GM15510 (cell line): ENCODE data around the gene NDUFS2.

ENCODE experiments used
- POLR2A ChIP-seq: IDR thresholded peaks from 3 replicates; pipeline ENCODE4 v1.6.1; 2011; ENCODE audit warnings: borderline replicate concordance; ENCODE audit not compliant: insufficient read length; ENCODE audit errors: extremely low read depth

NDUFS2 gene

GRCh38 chr1:161179698-161180097, 22.5 kb upstream of the NDUFS2 start:
- no peak for TF ChIP-seq POLR2A

GRCh38 chr1:161180639-161181038, 21.5 kb upstream of the NDUFS2 start:
- TF ChIP-seq POLR2A = no peak

- no peak for TF ChIP-seq POLR2A
Measured at GRCh38 chr1:161182214-161182613, 20.0 kb upstream of the NDUFS2 start.

- TF ChIP-seq POLR2A = peak; percentile 28
Measured at GRCh38 chr1:161185282-161185682, 16.9 kb upstream of the NDUFS2 start.

GRCh38 chr1:161185732-161186311, 16.3 kb upstream of the NDUFS2 start:
- no peak for TF ChIP-seq POLR2A

- TF ChIP-seq POLR2A = no peak
Measured at GRCh38 chr1:161187311-161187710, 14.9 kb upstream of the NDUFS2 start.

- TF ChIP-seq POLR2A = no peak
Measured at GRCh38 chr1:161188381-161188780, 13.8 kb upstream of the NDUFS2 start.

GRCh38 chr1:161189036-161189435, 13.1 kb upstream of the NDUFS2 start:
- TF ChIP-seq POLR2A = no peak

GRCh38 chr1:161190962-161191521, 11.1 kb upstream of the NDUFS2 start:
- no peak for TF ChIP-seq POLR2A

- no peak for TF ChIP-seq POLR2A
Measured at GRCh38 chr1:161191971-161192370, 10.2 kb upstream of the NDUFS2 start.

GRCh38 chr1:161192476-161193465, 9.4 kb upstream of the NDUFS2 start:
- TF ChIP-seq POLR2A = no peak

GRCh38 chr1:161193561-161194235, 8.5 kb upstream of the NDUFS2 start:
- TF ChIP-seq POLR2A = no peak

- TF ChIP-seq POLR2A = no peak
Measured at GRCh38 chr1:161195171-161195570, 7.0 kb upstream of the NDUFS2 start.

GRCh38 chr1:161196111-161196510, 6.1 kb upstream of the NDUFS2 start:
- no peak for TF ChIP-seq POLR2A
